GM18505 (cell line): ENCODE data around the gene DEFB125.
"Not testable (repeated sequence)": the region's sequence is repeated elsewhere in the genome, so short reads cannot be mapped to it uniquely, and the experiment has no call there.

Source experiments
- ATAC-seq: cut with Tn5 transposase; IDR thresholded peaks from one replicate; pipeline ENCODE4 v1.9.1; 2021; ENCODE audit not compliant: unreplicated experiment
- POLR2A ChIP-seq: IDR thresholded peaks from 4 replicates; pipeline ENCODE4 v1.6.1; 2011; ENCODE audit warnings: borderline replicate concordance; ENCODE audit not compliant: insufficient read depth, insufficient read length; ENCODE audit errors: extremely low read depth

The DEFB125 gene, protein sequence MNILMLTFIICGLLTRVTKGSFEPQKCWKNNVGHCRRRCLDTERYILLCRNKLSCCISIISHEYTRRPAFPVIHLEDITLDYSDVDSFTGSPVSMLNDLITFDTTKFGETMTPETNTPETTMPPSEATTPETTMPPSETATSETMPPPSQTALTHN

DNA sequence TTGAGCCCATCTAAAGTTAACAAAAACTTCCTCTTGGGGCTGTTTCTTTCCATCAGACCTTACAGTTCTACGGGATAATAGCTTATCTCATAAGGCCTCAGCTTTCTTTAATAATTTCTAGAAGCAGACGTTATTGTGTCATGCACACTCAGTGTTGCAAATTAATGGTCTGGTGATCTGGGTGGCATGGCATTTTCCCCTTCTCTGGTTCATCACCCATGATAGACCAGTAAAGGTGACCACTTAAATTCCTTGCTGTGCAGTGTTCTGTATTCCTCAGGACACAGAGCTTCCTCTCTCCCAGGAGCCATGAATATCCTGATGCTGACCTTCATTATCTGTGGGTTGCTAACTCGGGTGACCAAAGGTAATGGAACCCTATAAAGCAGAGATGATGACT, at the start of gene DEFB125:
DEFB125 (plus strand) TSS at position 272 of the 400 bp plus-strand sequence; CDS start at position 310, 38 bp downstream.
- ATAC-seq = no peak
- no peak for TF ChIP-seq POLR2A

DNA sequence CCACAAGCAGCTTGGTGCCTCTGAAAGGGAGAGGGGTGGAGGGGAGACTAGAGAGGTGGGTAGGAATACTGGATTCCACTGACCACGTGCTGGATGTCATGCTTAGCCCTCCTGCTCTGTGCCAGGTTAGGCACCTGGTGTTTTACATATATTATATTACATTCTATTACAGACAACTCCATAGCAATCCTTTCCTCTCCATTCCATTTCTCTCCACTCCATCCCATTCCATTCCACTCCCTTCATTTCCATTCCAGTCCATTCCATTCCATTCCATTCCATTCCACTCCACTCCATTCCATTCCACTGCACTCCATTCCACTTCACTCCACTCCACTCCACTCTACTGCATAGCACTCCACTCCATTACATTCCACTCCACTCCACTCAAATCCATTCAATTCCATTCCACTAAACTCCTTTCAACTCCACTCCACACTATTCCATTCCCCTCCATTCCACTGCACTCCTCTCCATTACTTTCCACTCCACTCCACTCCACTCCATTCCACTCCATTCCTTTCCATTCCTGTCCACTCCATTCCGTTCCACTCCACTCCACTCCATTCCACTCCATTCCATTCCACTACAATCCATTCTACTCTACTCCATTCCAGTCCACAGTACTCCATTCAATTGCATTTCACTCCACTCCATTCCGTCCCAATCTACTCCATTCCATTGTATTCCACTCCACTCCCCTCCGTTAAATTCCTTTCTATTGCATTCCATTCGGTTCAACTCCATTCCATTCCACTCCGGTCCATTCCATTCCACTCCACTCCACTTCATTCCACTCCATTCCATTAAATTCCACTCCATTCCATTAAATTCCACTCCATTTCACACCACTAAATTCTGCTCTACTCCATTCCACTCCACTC, 27.2 kb upstream of the DEFB125 start:
- TF ChIP-seq POLR2A = no peak
- ATAC-seq = no peak

DNA sequence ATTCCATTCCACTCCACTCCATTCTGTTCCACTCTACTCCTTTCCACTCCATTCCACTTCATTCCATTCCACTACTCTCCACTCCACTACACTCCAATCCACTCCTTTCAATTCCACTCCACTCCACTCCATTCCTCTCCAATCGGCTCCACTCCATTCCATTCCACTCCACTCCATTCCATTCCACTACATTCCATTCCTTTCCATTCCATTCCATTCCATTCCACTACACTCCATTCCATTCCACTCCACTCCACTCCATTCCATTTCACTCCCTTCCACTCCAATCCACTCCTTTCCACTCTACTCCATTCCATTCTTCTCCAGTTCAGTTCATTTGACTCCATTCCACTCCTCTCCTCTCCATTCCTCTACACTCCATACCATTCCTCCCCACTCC, 26.2 kb upstream of the DEFB125 start:
- TF ChIP-seq POLR2A = no peak
- no peak for ATAC-seq

DNA sequence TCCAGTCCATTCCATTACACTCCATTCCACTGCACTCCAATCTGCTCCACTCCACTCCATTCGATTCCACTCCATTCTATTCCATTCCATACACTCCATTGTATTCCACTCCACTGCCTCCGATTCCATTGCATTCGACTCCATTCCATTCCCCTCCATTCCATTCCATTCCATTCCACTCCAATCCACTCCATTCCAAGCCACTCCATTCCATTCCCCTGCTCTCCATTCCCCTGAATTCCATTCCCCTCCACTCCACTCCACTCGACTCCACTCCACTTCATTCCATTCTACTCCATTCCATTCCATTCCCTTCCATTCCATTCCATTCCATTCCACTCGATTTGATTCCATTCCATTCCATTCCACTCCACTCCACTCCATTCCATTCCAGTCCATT, 25.7 kb upstream of the DEFB125 start:
- TF ChIP-seq POLR2A = no peak
- ATAC-seq = no peak

DNA sequence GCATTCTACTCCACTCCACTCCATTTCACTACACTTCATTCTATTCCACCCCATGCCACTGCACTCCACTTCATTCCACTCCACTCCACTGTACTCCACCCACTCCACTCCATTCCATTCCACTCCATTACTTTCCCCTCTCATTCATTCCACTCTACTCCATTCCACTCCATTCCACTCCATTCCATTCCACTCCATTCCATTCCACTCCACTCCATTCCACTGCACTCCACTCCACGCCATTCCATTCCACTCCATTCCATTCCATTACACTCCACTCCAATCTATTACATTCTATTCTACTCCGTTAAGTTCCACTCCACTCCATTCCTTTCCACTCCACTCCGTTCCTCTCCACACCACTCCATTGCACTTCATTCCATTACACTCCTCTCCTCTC, 25.0 kb upstream of the DEFB125 start:
- ATAC-seq = no peak
- TF ChIP-seq POLR2A = no peak

DNA sequence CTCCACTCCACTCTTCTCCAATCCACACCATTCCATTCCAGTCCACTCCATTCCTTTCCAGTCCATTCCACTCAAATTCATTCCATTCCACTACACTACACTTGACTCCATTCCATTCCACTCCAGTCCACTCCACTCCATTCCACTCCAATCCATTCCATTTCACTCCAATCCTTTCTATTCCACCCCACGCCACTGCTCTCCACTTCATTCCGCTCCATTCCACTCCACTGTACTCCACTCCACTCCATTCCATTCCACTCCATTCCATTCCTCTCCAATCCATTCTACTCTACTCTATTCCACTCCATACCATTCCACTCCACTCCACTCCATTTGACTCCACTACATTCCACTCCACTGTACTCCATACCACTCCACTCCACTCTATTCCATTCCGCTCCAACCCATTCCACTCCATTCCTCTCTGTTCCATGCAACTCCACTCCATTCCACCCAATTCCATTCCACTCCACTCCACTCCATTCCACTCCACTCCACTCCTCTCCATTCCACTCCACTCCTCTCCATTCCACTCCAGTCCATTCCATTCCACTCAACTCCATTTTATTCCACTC, 23.4 kb upstream of the DEFB125 start:
- ATAC-seq = no peak
- TF ChIP-seq POLR2A = no peak

DNA sequence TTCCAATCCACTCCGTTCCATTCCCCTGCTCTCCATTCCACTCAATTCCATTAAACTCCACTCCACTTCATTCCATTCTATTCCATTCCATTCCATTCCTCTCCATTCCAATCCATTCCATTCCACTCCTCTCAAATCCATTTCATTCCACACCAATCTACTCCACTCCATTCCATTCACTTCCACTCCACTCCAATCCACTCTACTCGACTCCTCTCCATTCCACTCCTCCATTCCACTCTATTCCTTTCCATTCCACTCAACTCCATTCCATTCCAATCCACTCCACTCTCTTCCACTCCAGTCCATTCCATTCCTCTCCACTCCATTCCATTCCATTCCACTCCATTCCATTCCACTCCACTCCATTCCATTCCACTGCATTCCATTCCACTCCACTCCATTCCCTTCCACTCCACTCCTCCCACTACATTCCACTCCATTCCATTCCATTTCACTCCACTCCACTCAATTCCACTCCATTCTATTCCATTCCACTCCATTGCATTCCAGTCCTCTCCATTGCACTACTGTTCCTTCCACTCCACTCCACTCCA, 22.6 kb upstream of the DEFB125 start:
- no peak for TF ChIP-seq POLR2A
- ATAC-seq = no peak

DNA sequence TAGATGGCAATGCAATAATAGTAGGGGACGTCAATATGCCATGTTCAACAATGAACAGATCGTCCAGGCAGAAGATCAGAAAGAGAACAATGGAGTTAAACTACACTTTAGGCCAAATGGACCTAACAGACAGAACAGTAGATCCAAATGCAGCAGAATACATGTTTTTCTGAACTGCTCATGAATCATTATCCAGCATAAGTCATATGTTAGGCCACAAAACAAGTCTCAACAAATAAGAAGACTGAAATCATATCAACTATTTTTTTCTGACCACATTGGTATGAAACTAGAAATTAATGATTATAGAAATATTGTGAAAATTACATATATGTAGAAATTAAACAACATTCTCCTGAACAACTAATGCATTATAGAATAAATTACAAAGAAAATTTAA, 10.2 kb upstream of the DEFB125 start:
- ATAC-seq = no peak
- TF ChIP-seq POLR2A = no peak

DNA sequence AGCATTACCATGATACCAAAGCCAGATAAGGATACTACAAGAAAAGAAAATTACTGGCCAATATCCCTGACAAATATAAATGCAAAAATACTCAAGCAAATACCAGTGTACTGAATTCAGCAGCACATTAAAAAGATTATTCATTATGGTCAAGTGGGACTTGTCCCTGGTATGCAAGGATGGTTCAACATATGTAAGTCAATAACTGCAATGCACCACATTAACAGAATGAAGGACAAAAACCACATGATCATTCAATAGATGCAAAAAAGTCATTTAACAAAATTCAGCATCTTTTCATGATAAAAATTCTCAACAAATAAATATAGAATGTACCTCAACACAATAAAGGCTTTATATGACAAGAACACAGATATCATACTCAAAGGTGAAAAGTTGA, 9.1 kb upstream of the DEFB125 start:
- TF ChIP-seq POLR2A = no peak
- ATAC-seq = no peak

DNA sequence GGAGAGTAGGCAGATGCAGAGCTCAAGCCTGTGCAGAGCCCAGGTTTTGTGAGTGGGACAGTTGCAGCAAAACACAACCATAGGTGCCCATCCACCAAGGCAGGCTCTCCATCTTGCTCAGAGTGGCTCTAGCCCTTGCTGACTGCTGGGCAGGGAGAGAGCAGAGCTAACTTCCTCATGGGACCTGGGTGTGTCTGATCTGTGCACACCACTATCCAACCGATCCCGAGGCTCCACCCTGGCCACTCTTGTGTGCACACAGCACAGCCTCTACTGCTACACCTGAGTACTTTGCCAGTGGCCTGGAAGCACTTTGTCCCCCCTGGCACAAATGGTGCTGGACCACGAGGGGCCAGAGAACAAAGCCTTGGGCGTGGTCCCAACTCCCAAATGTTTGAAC, 7.9 kb upstream of the DEFB125 start:
- TF ChIP-seq POLR2A = no peak
- no peak for ATAC-seq

DNA sequence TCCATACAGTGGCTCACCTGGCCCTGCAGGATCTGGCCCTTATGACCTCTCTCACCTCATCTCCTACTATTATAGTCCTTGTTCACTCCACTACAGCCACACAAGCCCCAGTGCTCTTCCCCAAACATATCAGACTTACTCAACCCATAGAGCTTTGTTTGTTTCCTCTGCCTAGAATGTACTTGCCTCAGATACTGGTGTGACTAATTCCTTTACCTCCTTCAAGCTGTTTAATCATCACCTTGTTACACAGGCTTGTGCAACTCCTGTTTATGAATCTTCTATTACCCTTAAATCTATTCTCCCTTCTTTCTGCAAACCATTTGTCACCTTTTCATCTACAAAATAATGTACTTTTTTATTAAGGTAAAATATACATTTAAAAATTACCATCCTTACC, 3.2 kb downstream of the DEFB125 start:
- no peak for TF ChIP-seq POLR2A
- no peak for ATAC-seq

DNA sequence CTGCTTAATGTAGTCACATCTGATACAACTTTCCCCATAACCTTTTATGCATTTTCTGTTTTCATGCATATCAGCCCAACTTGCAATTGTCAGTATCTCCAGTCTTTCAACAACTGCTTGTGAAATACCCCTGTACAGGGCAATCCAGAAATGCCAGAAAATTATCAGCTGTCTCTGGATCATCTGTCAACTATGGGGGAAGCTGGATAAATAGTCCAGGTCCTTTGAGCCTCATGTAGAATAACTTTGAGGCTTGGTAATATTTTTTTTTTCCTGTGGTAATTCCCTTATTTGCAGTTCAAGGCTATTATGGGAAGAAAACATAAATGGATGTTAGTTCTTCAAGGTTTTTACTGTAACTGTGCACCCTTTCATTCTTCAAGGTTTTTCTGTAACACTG, 6.2 kb downstream of the DEFB125 start:
- ATAC-seq = no peak
- TF ChIP-seq POLR2A = no peak

DNA sequence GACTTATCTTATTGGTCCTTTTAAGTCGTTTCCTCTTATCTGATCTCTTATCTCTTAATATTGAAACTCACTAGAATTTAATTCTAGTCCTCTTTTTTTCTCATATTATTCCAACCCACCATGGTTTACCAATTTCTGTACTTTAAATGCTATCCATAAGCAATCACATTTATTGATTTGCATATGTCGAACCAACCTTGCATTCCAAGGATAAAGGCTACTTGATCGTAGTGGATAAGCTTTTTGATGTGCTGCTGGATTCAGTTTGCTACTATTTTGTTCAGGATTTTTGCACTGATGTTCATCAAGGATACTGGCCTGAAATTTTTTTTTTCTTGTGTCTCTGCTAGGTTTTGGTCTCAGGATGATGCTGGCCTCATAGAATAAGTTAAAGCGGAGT, 7.7 kb downstream of the DEFB125 start:
- no peak for ATAC-seq

DNA sequence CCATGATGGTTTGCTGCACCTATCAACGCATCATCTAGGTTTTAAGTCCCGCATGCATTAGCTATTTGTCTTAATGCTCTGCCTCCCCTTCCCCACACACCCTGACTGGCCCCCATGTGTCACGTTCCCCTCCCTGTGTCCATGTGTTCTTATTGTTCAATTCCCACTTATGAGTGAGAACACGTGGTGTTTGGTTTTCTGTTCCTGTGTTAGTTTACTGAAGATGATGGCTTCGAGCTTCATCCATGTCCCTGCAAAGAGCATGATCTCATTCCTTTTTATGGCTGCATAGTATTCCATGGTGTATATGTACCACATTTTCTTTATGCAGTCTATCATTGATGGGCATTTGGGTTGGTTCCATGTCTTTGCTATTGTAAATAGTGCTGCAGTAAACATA, 10.2 kb downstream of the DEFB125 start:
- ATAC-seq = not testable (repeated sequence)

More for the DNA sequence above, 7.7 kb downstream of the DEFB125 start:
- TF ChIP-seq POLR2A = no peak
